ENCODE data around the gene AP2A1. TPM values are rescaled to one million over a fixed set of nuclear protein-coding genes. Genes with fewer than 3 reads are reported as not detected.

Gene AP2A1
- total and polyA plus RNA-seq, 9 of the 15 experiments (the other 6 are each of a cell fraction or from before 2014, with no cell fraction given), result 0.55 to 150 (median 31.9) TPM

DNA sequence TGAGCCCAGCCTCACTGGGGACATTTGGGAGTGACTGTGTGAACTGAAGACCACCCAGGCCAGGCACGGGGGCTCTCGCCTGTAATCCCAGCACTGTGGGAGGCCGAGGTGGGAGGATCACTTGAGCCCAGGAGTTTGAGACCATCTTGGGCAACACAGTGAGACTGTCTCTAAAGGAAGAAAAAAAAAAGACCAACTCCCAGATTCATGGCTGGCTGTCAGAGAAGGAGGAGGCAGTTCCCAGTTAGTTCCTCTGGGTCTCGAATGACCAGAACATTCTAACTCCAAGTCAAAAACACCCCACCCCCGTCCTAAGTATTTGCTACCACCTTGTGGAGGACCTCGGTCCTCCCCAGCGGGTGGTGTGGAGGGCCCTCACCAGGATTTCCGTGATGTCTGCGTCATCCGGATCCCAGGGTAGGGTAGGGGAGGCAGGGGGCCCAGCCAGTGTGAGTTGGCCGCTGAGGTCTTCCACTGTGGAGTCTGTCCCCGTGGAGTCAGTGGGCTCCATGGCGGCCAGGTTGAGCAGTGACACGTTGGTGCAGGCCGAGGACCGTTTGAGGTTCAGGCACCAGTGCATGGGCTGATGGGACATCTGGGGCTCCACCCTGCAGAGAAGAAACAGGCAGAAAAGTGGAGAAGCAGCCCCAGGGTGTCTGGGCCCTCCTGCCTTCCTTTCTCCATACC, 5.0 kb upstream of the AP2A1 start (continued):
- TF ChIP-seq, protein P1, sequence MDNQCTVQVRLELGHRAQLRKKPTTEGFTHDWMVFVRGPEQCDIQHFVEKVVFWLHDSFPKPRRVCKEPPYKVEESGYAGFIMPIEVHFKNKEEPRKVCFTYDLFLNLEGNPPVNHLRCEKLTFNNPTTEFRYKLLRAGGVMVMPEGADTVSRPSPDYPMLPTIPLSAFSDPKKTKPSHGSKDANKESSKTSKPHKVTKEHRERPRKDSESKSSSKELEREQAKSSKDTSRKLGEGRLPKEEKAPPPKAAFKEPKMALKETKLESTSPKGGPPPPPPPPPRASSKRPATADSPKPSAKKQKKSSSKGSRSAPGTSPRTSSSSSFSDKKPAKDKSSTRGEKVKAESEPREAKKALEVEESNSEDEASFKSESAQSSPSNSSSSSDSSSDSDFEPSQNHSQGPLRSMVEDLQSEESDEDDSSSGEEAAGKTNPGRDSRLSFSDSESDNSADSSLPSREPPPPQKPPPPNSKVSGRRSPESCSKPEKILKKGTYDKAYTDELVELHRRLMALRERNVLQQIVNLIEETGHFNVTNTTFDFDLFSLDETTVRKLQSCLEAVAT (IDR thresholded peaks at IDR 0.05), result no peak
- TF ChIP-seq ZNF143 (CRISPR knock-in tag; IDR thresholded peaks at IDR 0.05) (peak; percentile 43; the same call in 1 of the 2 replicates), ZFX (CRISPR knock-in tag; IDR thresholded peaks at IDR 0.05) (peak; percentile 85), TCF7 (IDR thresholded peaks at IDR 0.05; ENCODE audit: borderline replicate concordance) (no peak), MYC (IDR thresholded peaks at IDR 0.05; ENCODE audit: low read depth, low read length) (peak; percentile 66), MYC (CRISPR knock-in tag; IDR thresholded peaks at IDR 0.05; ENCODE audit: borderline replicate concordance, low read depth) (no peak), ZNF140 (CRISPR knock-in tag; IDR thresholded peaks at IDR 0.05) (no peak), ATF7 (IDR thresholded peaks at IDR 0.05) (peak; percentile 81; the same call in 1 of the 2 replicates), TCF3 (CRISPR knock-in tag; IDR thresholded peaks at IDR 0.05) (0 out of 2 replicates have a peak, but pooled peaks have one; percentile 29), ZFP36 (IDR thresholded peaks at IDR 0.05; ENCODE audit: low read depth, low read length, partially characterized antibody) (peak; percentile 5), FOXO4 (CRISPR knock-in tag; IDR thresholded peaks at IDR 0.05) (no peak), CREB1 (IDR thresholded peaks at IDR 0.05) (0 out of 2 replicates have a peak, but pooled peaks have one; percentile 31), CREB1 (CRISPR knock-in tag; IDR thresholded peaks at IDR 0.05) (peak; percentile 62; the same call in 1 of the 2 replicates)
- TF ChIP-seq, protein P2, sequence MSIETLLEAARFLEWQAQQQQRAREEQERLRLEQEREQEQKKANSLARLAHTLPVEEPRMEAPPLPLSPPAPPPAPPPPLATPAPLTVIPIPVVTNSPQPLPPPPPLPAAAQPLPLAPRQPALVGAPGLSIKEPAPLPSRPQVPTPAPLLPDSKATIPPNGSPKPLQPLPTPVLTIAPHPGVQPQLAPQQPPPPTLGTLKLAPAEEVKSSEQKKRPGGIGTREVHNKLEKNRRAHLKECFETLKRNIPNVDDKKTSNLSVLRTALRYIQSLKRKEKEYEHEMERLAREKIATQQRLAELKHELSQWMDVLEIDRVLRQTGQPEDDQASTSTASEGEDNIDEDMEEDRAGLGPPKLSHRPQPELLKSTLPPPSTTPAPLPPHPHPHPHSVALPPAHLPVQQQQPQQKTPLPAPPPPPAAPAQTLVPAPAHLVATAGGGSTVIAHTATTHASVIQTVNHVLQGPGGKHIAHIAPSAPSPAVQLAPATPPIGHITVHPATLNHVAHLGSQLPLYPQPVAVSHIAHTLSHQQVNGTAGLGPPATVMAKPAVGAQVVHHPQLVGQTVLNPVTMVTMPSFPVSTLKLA (conservative IDR thresholded peaks at IDR 0.05), result peak in 1 of 2 experiments; percentile 50; a peak in 3 of 4 replicates
- TF ChIP-seq, protein P3, sequence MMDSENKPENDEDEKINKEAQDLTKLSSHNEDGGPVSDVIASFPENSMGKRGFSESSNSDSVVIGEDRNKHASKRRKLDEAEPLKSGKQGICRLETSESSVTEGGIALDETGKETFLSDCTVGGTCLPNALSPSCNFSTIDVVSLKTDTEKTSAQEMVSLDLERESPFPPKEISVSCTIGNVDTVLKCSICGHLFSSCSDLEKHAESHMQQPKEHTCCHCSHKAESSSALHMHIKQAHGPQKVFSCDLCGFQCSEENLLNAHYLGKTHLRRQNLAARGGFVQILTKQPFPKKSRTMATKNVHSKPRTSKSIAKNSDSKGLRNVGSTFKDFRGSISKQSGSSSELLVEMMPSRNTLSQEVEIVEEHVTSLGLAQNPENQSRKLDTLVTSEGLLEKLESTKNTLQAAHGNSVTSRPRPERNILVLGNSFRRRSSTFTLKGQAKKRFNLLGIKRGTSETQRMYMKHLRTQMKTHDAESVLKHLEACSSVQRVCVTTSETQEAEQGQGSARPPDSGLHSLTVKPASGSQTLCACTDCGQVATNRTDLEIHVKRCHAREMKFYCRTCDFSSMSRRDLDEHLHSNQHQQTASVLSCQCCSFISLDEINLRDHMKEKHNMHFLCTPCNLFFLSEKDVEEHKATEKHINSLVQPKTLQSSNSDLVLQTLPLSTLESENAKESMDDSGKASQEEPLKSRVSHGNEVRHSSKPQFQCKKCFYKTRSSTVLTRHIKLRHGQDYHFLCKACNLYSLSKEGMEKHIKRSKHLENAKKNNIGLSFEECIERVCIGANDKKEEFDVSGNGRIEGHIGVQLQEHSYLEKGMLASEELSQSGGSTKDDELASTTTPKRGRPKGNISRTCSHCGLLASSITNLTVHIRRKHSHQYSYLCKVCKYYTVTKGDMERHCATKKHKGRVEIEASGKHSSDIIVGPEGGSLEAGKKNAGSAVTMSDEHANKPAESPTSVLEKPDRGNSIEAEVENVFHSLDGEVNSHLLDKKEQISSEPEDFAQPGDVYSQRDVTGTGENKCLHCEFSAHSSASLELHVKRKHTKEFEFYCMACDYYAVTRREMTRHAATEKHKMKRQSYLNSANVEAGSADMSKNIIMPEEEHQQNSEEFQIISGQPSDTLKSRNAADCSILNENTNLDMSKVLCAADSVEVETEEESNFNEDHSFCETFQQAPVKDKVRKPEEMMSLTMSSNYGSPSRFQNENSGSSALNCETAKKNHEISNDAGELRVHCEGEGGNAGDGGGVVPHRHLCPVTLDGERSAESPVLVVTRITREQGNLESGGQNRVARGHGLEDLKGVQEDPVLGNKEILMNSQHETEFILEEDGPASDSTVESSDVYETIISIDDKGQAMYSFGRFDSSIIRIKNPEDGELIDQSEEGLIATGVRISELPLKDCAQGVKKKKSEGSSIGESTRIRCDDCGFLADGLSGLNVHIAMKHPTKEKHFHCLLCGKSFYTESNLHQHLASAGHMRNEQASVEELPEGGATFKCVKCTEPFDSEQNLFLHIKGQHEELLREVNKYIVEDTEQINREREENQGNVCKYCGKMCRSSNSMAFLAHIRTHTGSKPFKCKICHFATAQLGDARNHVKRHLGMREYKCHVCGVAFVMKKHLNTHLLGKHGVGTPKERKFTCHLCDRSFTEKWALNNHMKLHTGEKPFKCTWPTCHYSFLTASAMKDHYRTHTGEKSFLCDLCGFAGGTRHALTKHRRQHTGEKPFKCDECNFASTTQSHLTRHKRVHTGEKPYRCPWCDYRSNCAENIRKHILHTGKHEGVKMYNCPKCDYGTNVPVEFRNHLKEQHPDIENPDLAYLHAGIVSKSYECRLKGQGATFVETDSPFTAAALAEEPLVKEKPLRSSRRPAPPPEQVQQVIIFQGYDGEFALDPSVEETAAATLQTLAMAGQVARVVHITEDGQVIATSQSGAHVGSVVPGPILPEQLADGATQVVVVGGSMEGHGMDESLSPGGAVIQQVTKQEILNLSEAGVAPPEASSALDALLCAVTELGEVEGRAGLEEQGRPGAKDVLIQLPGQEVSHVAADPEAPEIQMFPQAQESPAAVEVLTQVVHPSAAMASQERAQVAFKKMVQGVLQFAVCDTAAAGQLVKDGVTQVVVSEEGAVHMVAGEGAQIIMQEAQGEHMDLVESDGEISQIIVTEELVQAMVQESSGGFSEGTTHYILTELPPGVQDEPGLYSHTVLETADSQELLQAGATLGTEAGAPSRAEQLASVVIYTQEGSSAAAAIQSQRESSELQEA (IDR thresholded peaks at IDR 0.05; ENCODE audit: low read depth), result no peak
